Thymus (tissue), 11 donors: Measurements from ENCODE around the gene FES. TPM values are rescaled to one million over a fixed set of nuclear protein-coding genes. Genes with fewer than 3 reads are reported as not detected.
"Not testable (repeated sequence)": the region's sequence is repeated elsewhere in the genome, so short reads cannot be mapped to it uniquely, and the experiment has no call there.

Experiments used
- DNase-seq, 9 donors: peaks; one replicate each; pipeline ENCODE4 v3.0.0-alpha.2; 2013; ENCODE audit warnings: low spot score in 9 of 9, low read depth in 6 of 9, missing footprints in 1 of 9
- H3K27ac ChIP-seq, 2 donors: one replicate each; pipeline ENCODE4 v1.5.1; 2013; ENCODE audit warnings: control low read depth in 1 of 2, low read depth in 1 of 2, low read length in 1 of 2, mild to moderate bottlenecking in 1 of 2, moderate library complexity in 1 of 2
- H3K27me3 ChIP-seq, 2 donors: one replicate each; pipeline ENCODE4 v1.5.1; 2013; ENCODE audit warnings: low read length in 1 of 2; ENCODE audit not compliant: control insufficient read depth in 2 of 2, insufficient read depth in 1 of 2
- H3K36me3 ChIP-seq, 2 donors: one replicate each; pipeline ENCODE4 v1.5.1; 2013; ENCODE audit warnings: low read length in 1 of 2, mild to moderate bottlenecking in 1 of 2, moderate library complexity in 1 of 2; ENCODE audit not compliant: control insufficient read depth in 2 of 2, insufficient read depth in 2 of 2
- H3K4me1 ChIP-seq, 2 donors: one replicate each; pipeline ENCODE4 v1.5.1; 2013; ENCODE audit warnings: low read length in 2 of 2; ENCODE audit not compliant: control insufficient read depth in 2 of 2, insufficient read depth in 2 of 2
- H3K4me3 ChIP-seq, 2 donors: one replicate each; pipeline ENCODE4 v1.5.1; 2013; ENCODE audit warnings: low read length in 2 of 2, control low read depth in 1 of 2, mild to moderate bottlenecking in 1 of 2
- H3K9me3 ChIP-seq, 2 donors: one replicate each; pipeline ENCODE4 v1.5.1; 2013; ENCODE audit warnings: low read length in 1 of 2, mild to moderate bottlenecking in 1 of 2; ENCODE audit not compliant: control insufficient read depth in 2 of 2, insufficient read depth in 1 of 2
- WGBS: extraction: QIAGEN DNeasy Blood & Tissue Kit; methylation state at CpG from one replicate; pipeline ENCODE4 v1.1.7; 2013; 5-methylcytosine and 5-hydroxymethylcytosine counted together
- polyA plus RNA-seq: library from polyadenylated mRNA; stranded (reverse); fragments of 200-250 nt; gene quantifications from one replicate; pipeline ENCODE4 v1.2.3, GENCODE V29; 2013
- total RNA-seq: library from RNA; stranded (reverse); fragments of 120-200 nt; gene quantifications from one replicate; pipeline ENCODE4 v1.2.4, GENCODE V29; 2013
- donor health status: healthy.

The FES gene
- total and polyA plus RNA-seq, 2 donors = 8.3 to 19.4 TPM

GRCh38 chr15:90915216-90915807 is 31.0 kb downstream of the FES start:
- 29% methylated on average over 7 of the region's 7 CpGs for WGBS
- Histone ChIP-seq H3K9me3 (no peaks in the 10 kb centered on the region), H3K4me1 (peaks cover 3 to 27% of the 10 kb centered on the region in 2 donors), H3K27me3 (no peaks in the 10 kb centered on the region), H3K4me3 (no peak overlapping the region), H3K27ac (no peak overlapping the region), H3K36me3 (peaks cover 81 to 85% of the 10 kb centered on the region in 2 donors)
- peak in 4 of 9 donors; percentile 48 to 77 (median 55) for DNase-seq

GRCh38 chr15:90915808-90916440 is 31.6 kb downstream of the FES start:
- 65% methylated on average over 25 of the region's 25 CpGs for WGBS
- Histone ChIP-seq H3K27ac (no peak overlapping the region), H3K4me3 (no peak overlapping the region), H3K27me3 (no peaks in the 10 kb centered on the region), H3K36me3 (peaks cover 78 to 83% of the 10 kb centered on the region in 2 donors), H3K9me3 (no peaks in the 10 kb centered on the region), H3K4me1 (peaks cover 3 to 27% of the 10 kb centered on the region in 2 donors)
- DNase-seq = peak in 1 of 9 donors; percentile 36

DNA sequence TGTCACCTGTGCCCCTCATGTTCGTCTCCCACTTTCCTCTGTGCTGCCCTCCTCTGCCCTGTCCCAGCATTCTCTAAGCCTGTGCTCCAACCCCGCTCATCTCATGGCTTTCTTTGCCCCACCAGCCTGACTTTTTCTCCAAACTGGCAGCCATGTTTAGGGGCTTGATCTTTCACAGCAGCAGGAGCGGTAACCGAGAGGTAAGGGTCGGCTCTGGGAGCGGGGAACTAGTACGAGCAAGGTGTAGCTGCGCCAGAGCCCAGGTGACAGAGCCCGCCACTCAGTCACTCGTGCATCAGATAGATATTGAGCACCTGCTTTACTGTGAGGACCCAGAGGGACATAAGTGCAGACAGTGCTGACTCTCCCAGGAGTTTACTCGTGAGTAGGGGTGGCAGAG is 32.2 kb downstream of the FES start:
- Histone ChIP-seq H3K4me1 (peaks cover 3 to 27% of the 10 kb centered on the region in 2 donors), H3K9me3 (no peaks in the 10 kb centered on the region), H3K27ac (no peak overlapping the region), H3K4me3 (no peak overlapping the region), H3K36me3 (peaks cover 73 to 85% of the 10 kb centered on the region in 2 donors), H3K27me3 (no peaks in the 10 kb centered on the region)
- 93% methylated on average over 11 of the region's 11 CpGs for WGBS
- DNase-seq = no peak

DNA sequence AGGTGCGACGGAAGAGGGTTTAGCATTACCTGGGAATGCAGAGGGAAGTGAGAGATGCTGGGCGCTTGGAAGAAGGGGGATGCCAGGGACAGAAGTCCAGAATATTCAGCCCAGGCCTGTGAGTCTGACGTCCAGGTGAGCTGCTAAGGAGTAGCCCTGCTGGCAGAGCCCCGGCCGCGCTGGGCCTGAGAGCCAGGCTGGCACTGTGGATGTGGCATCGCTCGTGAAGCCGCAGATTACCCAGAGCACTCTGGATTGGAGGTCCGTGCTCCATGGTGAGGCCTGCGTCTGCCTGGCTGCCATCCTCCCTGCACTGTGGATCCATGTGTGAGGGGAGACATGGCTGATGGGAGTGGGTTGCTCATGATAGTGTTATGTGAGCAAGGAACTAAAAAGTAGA is 33.3 kb downstream of the FES start:
- Histone ChIP-seq H3K4me3 (no peak overlapping the region), H3K27me3 (no peaks in the 10 kb centered on the region), H3K9me3 (no peaks in the 10 kb centered on the region), H3K27ac (no peak overlapping the region), H3K36me3 (peaks cover 62 to 75% of the 10 kb centered on the region in 2 donors), H3K4me1 (peaks cover 3 to 27% of the 10 kb centered on the region in 2 donors)
- DNase-seq = no peak
- WGBS = 98% methylated on average over 12 of the region's 12 CpGs

- H3K4me1 ChIP-seq = peaks cover 3 to 27% of the 10 kb centered on the region in 2 donors
- H3K36me3 ChIP-seq = peaks cover 55 to 73% of the 10 kb centered on the region in 2 donors
- DNase-seq = no peak
- no peaks in the 10 kb centered on the region for H3K9me3 ChIP-seq
- H3K27me3 ChIP-seq = no peaks in the 10 kb centered on the region
- no peak overlapping the region for H3K4me3 ChIP-seq
- WGBS = 98% methylated on average over 23 of the region's 23 CpGs
- H3K27ac ChIP-seq = no peak overlapping the region
These were observed 33.9 kb downstream of the FES start for GRCh38 chr15:90918034-90918788.

DNA sequence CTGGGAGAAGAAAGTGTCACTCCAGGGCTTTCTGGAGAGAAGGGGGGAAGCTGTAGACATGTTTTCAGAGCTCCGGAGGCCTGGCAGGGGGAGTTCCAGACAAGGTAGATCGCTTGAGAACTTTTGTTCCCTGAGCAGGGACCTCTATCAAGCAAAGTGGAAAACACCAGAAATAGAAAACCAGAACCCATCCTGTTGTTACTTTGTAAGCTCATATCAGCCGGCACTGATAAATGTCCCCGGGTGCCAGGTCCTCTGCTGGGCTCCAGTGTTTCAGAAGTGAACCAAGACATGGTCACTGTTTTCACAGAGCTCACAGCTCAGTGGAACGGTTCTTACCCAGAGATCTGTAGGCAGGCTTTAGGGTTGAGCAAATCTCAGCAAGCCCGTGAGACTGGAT is 34.5 kb downstream of the FES start:
- Histone ChIP-seq H3K9me3 (no peaks in the 10 kb centered on the region), H3K27ac (no peak overlapping the region), H3K27me3 (no peaks in the 10 kb centered on the region), H3K4me3 (no peak overlapping the region), H3K4me1 (peaks cover 3 to 27% of the 10 kb centered on the region in 2 donors), H3K36me3 (peaks cover 49 to 67% of the 10 kb centered on the region in 2 donors)
- 97% methylated on average over 6 of the region's 6 CpGs for WGBS
- no peak for DNase-seq

DNA sequence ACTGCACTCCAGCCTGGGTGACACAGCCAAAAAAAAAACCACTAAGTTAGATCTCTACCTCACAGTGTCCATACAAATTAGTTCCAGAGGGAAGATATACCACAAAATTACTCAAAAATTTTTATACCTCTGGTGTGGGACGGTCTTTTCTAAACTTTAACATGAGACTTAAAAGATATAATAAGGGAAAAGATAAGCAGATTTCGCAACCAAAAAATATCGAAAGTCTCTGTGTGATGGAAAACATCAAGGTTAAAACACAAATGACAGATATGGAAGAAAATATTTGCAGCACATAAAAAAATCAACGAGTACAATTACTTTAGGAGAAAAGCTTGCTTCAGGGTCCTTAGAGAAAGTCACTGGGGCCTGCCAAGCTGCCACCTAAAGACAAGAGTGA is 37.6 kb downstream of the FES start:
- no peak overlapping the region for H3K4me3 ChIP-seq
- peaks cover 35 to 42% of the 10 kb centered on the region in 2 donors for H3K36me3 ChIP-seq
- H3K27ac ChIP-seq = no peak overlapping the region
- WGBS = 95% methylated on average over 4 of the region's 4 CpGs
- H3K9me3 ChIP-seq = no peaks in the 10 kb centered on the region
- H3K27me3 ChIP-seq = no peaks in the 10 kb centered on the region
- no peak for DNase-seq
- peaks cover 0 to under 1% of the 10 kb centered on the region in 2 donors for H3K4me1 ChIP-seq

- H3K27ac ChIP-seq, H3K4me3 ChIP-seq, H3K9me3 ChIP-seq, H3K27me3 ChIP-seq, H3K4me1 ChIP-seq, DNase-seq: not testable (repeated sequence)
- 95% methylated on average over 7 of the region's 7 CpGs for WGBS
- H3K36me3 ChIP-seq = peaks cover 28 to 35% of the 10 kb centered on the region in 2 donors
These were observed 38.5 kb downstream of the FES start for GRCh38 chr15:90922712-90923322.

- H3K36me3 ChIP-seq = peaks cover 13 to 20% of the 10 kb centered on the region in 2 donors
- whole genome bisulfite sequencing = 95% methylated on average over 5 of the region's 5 CpGs
- H3K27me3 ChIP-seq = no peaks in the 10 kb centered on the region
- H3K4me3 ChIP-seq = no peak overlapping the region
- H3K4me1 ChIP-seq = peaks cover 3 to 4% of the 10 kb centered on the region in 2 donors
- no peaks in the 10 kb centered on the region for H3K9me3 ChIP-seq
- no peak overlapping the region for H3K27ac ChIP-seq
- DNase-seq = no peak
These were observed 40.1 kb downstream of the FES start for GRCh38 chr15:90924375-90924774.
